GM23338 (cell line): ENCODE data around the gene MINK1. TPM values are rescaled to one million over a fixed set of nuclear protein-coding genes. Genes with fewer than 3 reads are reported as not detected.
A peak's percentile ranks its signal among the peaks of the same experiment; 100 is the strongest.

ENCODE experiments used
- ATAC-seq: fragments of 200-7000 bp; cut with Tn5 transposase; 3 replicates; pipeline ENCODE4 v1.9.1; 2020
- DNase-seq: peaks from one replicate; pipeline ENCODE4 v3.0.0-alpha.2; 2015; ENCODE audit warnings: low spot score
- H2AFZ ChIP-seq: fragments of 200-600 bp; sonication (generic); 2 replicates; pipeline ENCODE4 v1.8.0; 2016; ENCODE audit warnings: antibody characterized with exemption, mild to moderate bottlenecking, moderate library complexity
- H3F3A ChIP-seq: fragments of 200-600 bp; sonication (generic); replicated peaks from 2 replicates; pipeline ENCODE4 v1.8.0; 2017; ENCODE audit warnings: antibody characterized with exemption, mixed run types, low read depth
- H3K27ac ChIP-seq: fragments of 200-600 bp; sonication (generic); 2 replicates; pipeline ENCODE4 v1.6.1; 2016; ENCODE audit warnings: low read depth
- H3K27me3 ChIP-seq: fragments of 200-600 bp; sonication (generic); 2 replicates; pipeline ENCODE4 v1.8.0; 2016; ENCODE audit warnings: mild to moderate bottlenecking, mixed run types, moderate library complexity; ENCODE audit not compliant: insufficient read depth
- H3K36me3 ChIP-seq: fragments of 200-600 bp; sonication (generic); 2 replicates; pipeline ENCODE4 v1.8.0; 2016; ENCODE audit warnings: mild to moderate bottlenecking; ENCODE audit not compliant: insufficient read depth
- H3K4me1 ChIP-seq: fragments of 200-600 bp; sonication (generic); 2 replicates; pipeline ENCODE4 v1.8.0; 2016; ENCODE audit warnings: mild to moderate bottlenecking, moderate library complexity; ENCODE audit not compliant: insufficient read depth
- H3K4me2 ChIP-seq: fragments of 200-600 bp; sonication (generic); 2 replicates; pipeline ENCODE4 v1.7.1; 2017; ENCODE audit warnings: mixed run types
- H3K4me3 ChIP-seq: fragments of 200-600 bp; sonication (generic); 2 replicates; pipeline ENCODE4 v1.6.1; 2016; ENCODE audit warnings: mixed run types
- H3K79me2 ChIP-seq: fragments of 200-600 bp; sonication (generic); replicated peaks from 2 replicates; pipeline ENCODE4 v1.8.0; 2017; ENCODE audit warnings: mild to moderate bottlenecking; ENCODE audit not compliant: insufficient read depth
- H3K9me2 ChIP-seq: fragments of 200-600 bp; sonication (generic); 2 replicates; pipeline ENCODE4 v1.8.0; 2017; ENCODE audit not compliant: insufficient read depth
- H4K20me1 ChIP-seq: fragments of 200-600 bp; sonication (generic); replicated peaks from 2 replicates; pipeline ENCODE4 v1.8.0; 2017; ENCODE audit warnings: mild to moderate bottlenecking; ENCODE audit not compliant: insufficient read depth
- H3K27ac Mint-ChIP-seq: 2 replicates; pipeline ENCODE4 v1.8.0; 2020; ENCODE audit warnings: inconsistent platforms, mild to moderate bottlenecking, moderate library complexity, mixed read lengths
- H3K27me3 Mint-ChIP-seq: 3 replicates; pipeline ENCODE4 v1.8.0; 2022; ENCODE audit warnings: low read depth, mild to moderate bottlenecking, moderate library complexity, mixed read lengths, inconsistent platforms; ENCODE audit not compliant: insufficient read depth, poor library complexity
- H3K36me3 Mint-ChIP-seq: 3 replicates; pipeline ENCODE4 v1.8.0; 2021; ENCODE audit warnings: low read depth, mild to moderate bottlenecking, inconsistent platforms, moderate library complexity, mixed read lengths
- H3K4me1 Mint-ChIP-seq: 3 replicates; pipeline ENCODE4 v1.8.0; 2020; ENCODE audit warnings: mild to moderate bottlenecking, inconsistent platforms, mixed read lengths
- H3K4me3 Mint-ChIP-seq: 3 replicates; pipeline ENCODE4 v1.8.0; 2021; ENCODE audit warnings: moderate library complexity, mild to moderate bottlenecking, inconsistent platforms, mixed read lengths
- H3K9me3 Mint-ChIP-seq: 3 replicates; pipeline ENCODE4 v1.8.0; 2020; ENCODE audit warnings: moderate library complexity, mild to moderate bottlenecking, inconsistent platforms, mixed read lengths
- CREB1 ChIP-seq: fragments of 250-450 bp; sonication (Bioruptor Pico); IDR thresholded peaks from 2 replicates; pipeline ENCODE4 v1.5.0; 2020; ENCODE audit warnings: low read depth, mild to moderate bottlenecking, moderate library complexity
- CTCF ChIP-seq, 2 experiments: fragments of 200-600 bp in 1 of 2; sonication (generic) in 1 of 2; conservative IDR thresholded peaks; 2 replicates each; pipeline versions ENCODE4 v1.5.1 to v1.6.1; 2016 to 2017; ENCODE audit warnings: antibody characterized with exemption in 2 of 2, low read depth in 2 of 2, mild to moderate bottlenecking in 2 of 2, moderate library complexity in 1 of 2
- ETS1 ChIP-seq: IDR thresholded peaks from 2 replicates; pipeline ENCODE4 v1.6.1; 2016; ENCODE audit warnings: antibody characterized with exemption
- EZH2 ChIP-seq: fragments of 200-600 bp; sonication (generic); IDR thresholded peaks from one replicate; pipeline ENCODE4 v1.8.0; 2017; ENCODE audit warnings: antibody characterized with exemption, mild to moderate bottlenecking, low read depth; ENCODE audit not compliant: unreplicated experiment
- EZH2phosphoT487 ChIP-seq: fragments of 200-600 bp; sonication (generic); IDR thresholded peaks from one replicate; pipeline ENCODE4 v1.8.1; 2018; ENCODE audit warnings: antibody characterized with exemption; ENCODE audit not compliant: unreplicated experiment
- JUNB ChIP-seq: IDR thresholded peaks from one replicate; pipeline ENCODE4 v1.6.1; 2016; ENCODE audit warnings: antibody characterized with exemption; ENCODE audit not compliant: unreplicated experiment
- NANOG ChIP-seq: IDR thresholded peaks from 2 replicates; pipeline ENCODE4 v1.6.1; 2016; ENCODE audit warnings: antibody characterized with exemption, borderline replicate concordance
- POLR2AphosphoS5 ChIP-seq: IDR thresholded peaks from 2 replicates; pipeline ENCODE4 v1.6.1; 2016; ENCODE audit warnings: antibody characterized with exemption, low read depth
- REST ChIP-seq: IDR thresholded peaks from one replicate; pipeline ENCODE4 v1.6.1; 2018; ENCODE audit warnings: antibody characterized with exemption; ENCODE audit not compliant: unreplicated experiment
- STAT1 ChIP-seq: IDR thresholded peaks from one replicate; pipeline ENCODE4 v1.6.1; 2016; ENCODE audit warnings: antibody characterized with exemption; ENCODE audit not compliant: unreplicated experiment
- ZNF114 ChIP-seq: fragments of 250-450 bp; sonication (Bioruptor Pico); IDR thresholded peaks from 2 replicates; pipeline ENCODE4 v1.5.0; 2020; ENCODE audit warnings: mild to moderate bottlenecking, moderate library complexity
- ZNF462 ChIP-seq: fragments of 250-450 bp; sonication (Bioruptor Pico); IDR thresholded peaks from 2 replicates; pipeline ENCODE4 v1.5.0; 2020; ENCODE audit warnings: mild to moderate bottlenecking, moderate library complexity
- polyA plus RNA-seq: library from polyadenylated mRNA; unstranded; fragments of >200 nt; fragmentation: Nextera tagmentation; extraction: Ambion mirVana; gene quantifications from 2 replicates; pipeline ENCODE4 v1.2.1, GENCODE V29; 2016
- total RNA-seq: library from RNA; depleted of rRNA; stranded (reverse); fragments of >200 nt; shearing (Covaris generic); gene quantifications from 2 replicates; pipeline ENCODE4 v1.2.3, GENCODE V29; 2014

MINK1 gene
- total and polyA plus RNA-seq, 2 experiments from 2014 or later: 17.3 to 54.9 TPM

- peaks cover 8% of the 10 kb centered on the region for H3F3A ChIP-seq
- peak overlapping the region; percentile 69; the same call in 1 of the 2 replicates for H3K27ac ChIP-seq
- peaks cover 9% of the 10 kb centered on the region for H4K20me1 ChIP-seq
- no peaks in the 10 kb centered on the region; the same call in 2 of the 3 replicates for H3K9me3 Mint-ChIP-seq
- H3K36me3 Mint-ChIP-seq: no peaks in the 10 kb centered on the region; the same call in 2 of the 3 replicates
- peak overlapping the region; percentile 81 for H2AFZ ChIP-seq
- H3K27ac Mint-ChIP-seq: peak overlapping the region; percentile 77
- peak overlapping the region; percentile 86 for H3K4me3 Mint-ChIP-seq
- peak overlapping the region; percentile 88 for H3K4me3 ChIP-seq
- peaks cover 21% of the 10 kb centered on the region for H3K4me1 Mint-ChIP-seq
- H3K9me2 ChIP-seq: no peaks in the 10 kb centered on the region
- no peaks in the 10 kb centered on the region for H3K27me3 ChIP-seq
- ATAC-seq (peak; percentile 10), DNase-seq (peak; percentile 43)
- TF ChIP-seq STAT1 (no peak), EZH2phosphoT487 (no peak), ETS1 (no peak), CREB1 (CRISPR knock-in tag) (no peak), CTCF (conservative IDR thresholded peaks at IDR 0.05; ENCODE audit: low read depth in 2 of 2) (no peak), REST (no peak), JUNB (no peak), EZH2 (no peak), NANOG (no peak), ZNF114 (no peak), ZNF462 (CRISPR knock-in tag) (no peak), POLR2AphosphoS5 (no peak)
- H3K4me1 ChIP-seq: peaks cover 11% of the 10 kb centered on the region
- peaks cover 5% of the 10 kb centered on the region for H3K27me3 Mint-ChIP-seq
- peak overlapping the region; percentile 99 for H3K4me2 ChIP-seq
- H3K79me2 ChIP-seq: peaks cover 51% of the 10 kb centered on the region
- H3K36me3 ChIP-seq: no peaks in the 10 kb centered on the region
Observed at GRCh38 chr17:4833941-4834680, 971 bp downstream of the MINK1 start.
